ENCODE results near the gene AFG1L.

- TF ChIP-seq, protein P1, sequence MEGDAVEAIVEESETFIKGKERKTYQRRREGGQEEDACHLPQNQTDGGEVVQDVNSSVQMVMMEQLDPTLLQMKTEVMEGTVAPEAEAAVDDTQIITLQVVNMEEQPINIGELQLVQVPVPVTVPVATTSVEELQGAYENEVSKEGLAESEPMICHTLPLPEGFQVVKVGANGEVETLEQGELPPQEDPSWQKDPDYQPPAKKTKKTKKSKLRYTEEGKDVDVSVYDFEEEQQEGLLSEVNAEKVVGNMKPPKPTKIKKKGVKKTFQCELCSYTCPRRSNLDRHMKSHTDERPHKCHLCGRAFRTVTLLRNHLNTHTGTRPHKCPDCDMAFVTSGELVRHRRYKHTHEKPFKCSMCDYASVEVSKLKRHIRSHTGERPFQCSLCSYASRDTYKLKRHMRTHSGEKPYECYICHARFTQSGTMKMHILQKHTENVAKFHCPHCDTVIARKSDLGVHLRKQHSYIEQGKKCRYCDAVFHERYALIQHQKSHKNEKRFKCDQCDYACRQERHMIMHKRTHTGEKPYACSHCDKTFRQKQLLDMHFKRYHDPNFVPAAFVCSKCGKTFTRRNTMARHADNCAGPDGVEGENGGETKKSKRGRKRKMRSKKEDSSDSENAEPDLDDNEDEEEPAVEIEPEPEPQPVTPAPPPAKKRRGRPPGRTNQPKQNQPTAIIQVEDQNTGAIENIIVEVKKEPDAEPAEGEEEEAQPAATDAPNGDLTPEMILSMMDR (IDR thresholded peaks at IDR 0.05; ENCODE audit: poor library complexity) = no peak
- TF ChIP-seq EZH2 (IDR thresholded peaks at IDR 0.05; ENCODE audit: borderline replicate concordance) = no peak
- no peak for TF ChIP-seq EZH2phosphoT487 (IDR thresholded peaks at IDR 0.05; ENCODE audit: low read depth, severe bottlenecking, unreplicated experiment)
Observed at GRCh38 chr6:108568101-108568500, 273.2 kb downstream of the AFG1L start.
